ENCODE data around the gene ANKAR.

DNA sequence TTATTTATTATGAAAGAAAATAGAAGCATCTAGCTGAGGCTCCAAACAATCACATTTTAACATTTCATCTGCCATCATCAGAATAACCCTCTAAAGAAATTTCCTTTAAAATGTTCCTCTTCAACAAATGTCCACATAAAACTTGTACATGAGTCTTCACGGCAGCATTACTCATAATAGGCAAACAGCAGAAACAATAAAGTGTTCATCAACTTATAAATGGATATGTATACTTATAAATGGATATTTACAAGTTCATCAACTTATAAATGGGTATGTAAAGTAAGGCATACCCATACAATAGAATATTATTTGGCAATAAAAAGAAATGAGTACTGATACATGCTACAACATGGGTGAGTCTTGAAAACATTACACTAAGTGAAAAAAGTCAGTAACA, 46.7 kb upstream of the ANKAR start:
- TF ChIP-seq OSR1 (CRISPR knock-in tag; IDR thresholded peaks at IDR 0.05) (no peak), RARB (CRISPR knock-in tag; IDR thresholded peaks at IDR 0.05) (no peak), ZFP30 (CRISPR knock-in tag; IDR thresholded peaks at IDR 0.05) (no peak), ARNTL (CRISPR knock-in tag; IDR thresholded peaks at IDR 0.05; ENCODE audit: borderline replicate concordance, low read depth) (no peak)
- TF ChIP-seq, protein P1, sequence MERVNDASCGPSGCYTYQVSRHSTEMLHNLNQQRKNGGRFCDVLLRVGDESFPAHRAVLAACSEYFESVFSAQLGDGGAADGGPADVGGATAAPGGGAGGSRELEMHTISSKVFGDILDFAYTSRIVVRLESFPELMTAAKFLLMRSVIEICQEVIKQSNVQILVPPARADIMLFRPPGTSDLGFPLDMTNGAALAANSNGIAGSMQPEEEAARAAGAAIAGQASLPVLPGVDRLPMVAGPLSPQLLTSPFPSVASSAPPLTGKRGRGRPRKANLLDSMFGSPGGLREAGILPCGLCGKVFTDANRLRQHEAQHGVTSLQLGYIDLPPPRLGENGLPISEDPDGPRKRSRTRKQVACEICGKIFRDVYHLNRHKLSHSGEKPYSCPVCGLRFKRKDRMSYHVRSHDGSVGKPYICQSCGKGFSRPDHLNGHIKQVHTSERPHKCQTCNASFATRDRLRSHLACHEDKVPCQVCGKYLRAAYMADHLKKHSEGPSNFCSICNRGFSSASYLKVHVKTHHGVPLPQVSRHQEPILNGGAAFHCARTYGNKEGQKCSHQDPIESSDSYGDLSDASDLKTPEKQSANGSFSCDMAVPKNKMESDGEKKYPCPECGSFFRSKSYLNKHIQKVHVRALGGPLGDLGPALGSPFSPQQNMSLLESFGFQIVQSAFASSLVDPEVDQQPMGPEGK (CRISPR knock-in tag; IDR thresholded peaks at IDR 0.05; ENCODE audit: borderline replicate concordance) = no peak

All from SK-N-SH treated with all-trans-retinoic acid at 6 μM for 48 hours (cell line).